Testis (tissue), 3 donors: ENCODE measurements around the gene TBC1D22A. TPM values are rescaled to one million over a fixed set of nuclear protein-coding genes. Genes with fewer than 3 reads are reported as not detected.

Experiments
- DNase-seq: peaks from one replicate; pipeline ENCODE4 v3.0.0-alpha.2; 2019
- H3K27ac ChIP-seq, 2 donors: fragments of 200-600 bp; sonication (generic); one replicate each; pipeline ENCODE4 v1.5.1; 2019
- H3K27me3 ChIP-seq: fragments of 200-600 bp; sonication (generic); one replicate; pipeline ENCODE4 v1.5.1; 2019
- H3K36me3 ChIP-seq: fragments of 200-600 bp; sonication (generic); one replicate; pipeline ENCODE4 v1.5.1; 2017; ENCODE audit warnings: low read depth; ENCODE audit errors: missing control alignments
- H3K4me1 ChIP-seq: fragments of 200-600 bp; sonication (generic); one replicate; pipeline ENCODE4 v1.5.1; 2019
- H3K4me3 ChIP-seq, 2 donors: fragments of 200-600 bp; sonication (generic); one replicate each; pipeline ENCODE4 v1.5.1; 2017 to 2019
- H3K9me3 ChIP-seq: fragments of 200-600 bp; sonication (generic); one replicate; pipeline ENCODE4 v1.5.1; 2017
- CTCF ChIP-seq, 3 experiments: fragments of 450-650 bp in 2 of 3; fragments of 200-600 bp in 1 of 3; sonication (generic) in 1 of 3; IDR thresholded peaks; one replicate each; pipeline ENCODE4 v1.5.1; 2016 to 2019; ENCODE audit warnings: antibody characterized with exemption in 3 of 3, mild to moderate bottlenecking in 2 of 3, moderate library complexity in 1 of 3
- POLR2A ChIP-seq: fragments of 450-650 bp; IDR thresholded peaks from one replicate; pipeline ENCODE4 v1.6.1; 2017; ENCODE audit warnings: antibody characterized with exemption, mild to moderate bottlenecking, moderate library complexity
- WGBS, 2 donors: methylation state at CpG; one replicate each; pipeline ENCODE4 v1.1.5; 2018; 5-methylcytosine and 5-hydroxymethylcytosine counted together
- intact Hi-C: fragments of 100-400 bp; cut with DNase I; formaldehyde crosslinking; loops from one replicate; pipeline ENCODE4 v1.15.1; 2023; ENCODE audit warnings: low total_unique reads
- polyA plus RNA-seq: library from polyadenylated mRNA; stranded (reverse); fragments of 350-450 nt; fragmentation: Illumina TruSeq; extraction: RNeasy Lipid Tissue Mini Kit (QIAGEN cat#74804); gene quantifications from one replicate; pipeline ENCODE4 v1.2.3, GENCODE V29; 2014; ENCODE audit warnings: low read depth, low replicate concordance; ENCODE audit not compliant: insufficient read depth
- total RNA-seq, 2 donors: library from RNA; depleted of rRNA; stranded (reverse); fragments of >200 nt; gene quantifications; one replicate each; pipeline ENCODE4 v1.2.3, GENCODE V29; 2016

TBC1D22A gene
- total and polyA plus RNA-seq, 3 donors from 2014 or later: 16.6 to 32.8 (median 28.5) TPM

- Histone ChIP-seq H3K4me3 (no peak overlapping the region), H3K4me1 (no peaks in the 10 kb centered on the region), H3K27me3 (no peaks in the 10 kb centered on the region), H3K27ac (no peak overlapping the region), H3K36me3 (no peaks in the 10 kb centered on the region), H3K9me3 (no peaks in the 10 kb centered on the region)
- TF ChIP-seq CTCF (IDR thresholded peaks at IDR 0.05) (no peak), POLR2A (no peak)
- WGBS, 2 donors: 96 to 97% methylated on average over 3 of the region's 3 CpGs
- DNase-seq: no peak
- intact Hi-C loops: no loop called here
These were observed 102.6 kb downstream of the TBC1D22A start for GRCh38 chr22:46865052-46865434.

- intact Hi-C loops: no loop called here
These were observed 103.2 kb downstream of the TBC1D22A start for GRCh38 chr22:46865642-46866041.

DNA sequence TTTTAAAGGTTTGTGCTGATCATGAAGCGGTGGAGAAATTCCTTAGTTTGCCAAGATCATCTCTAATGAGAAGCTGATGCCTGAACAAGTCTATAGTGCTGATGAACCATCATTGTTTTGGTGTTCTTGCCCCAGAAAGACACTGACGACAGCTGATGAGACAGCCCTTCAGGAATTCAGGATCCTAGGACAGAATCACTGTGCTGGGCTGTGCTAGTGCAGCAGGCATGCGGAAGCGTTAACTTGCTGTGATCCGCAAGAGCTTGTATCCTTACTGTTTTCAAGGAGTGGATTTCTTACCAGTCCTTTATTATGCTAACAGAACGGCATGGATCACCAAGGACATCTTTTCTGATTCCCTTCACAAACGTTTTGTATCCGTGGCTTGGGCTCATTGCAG lies 104.1 kb downstream of the TBC1D22A start:
- Histone ChIP-seq H3K9me3 (no peaks in the 10 kb centered on the region), H3K27me3 (no peaks in the 10 kb centered on the region), H3K27ac (no peak overlapping the region), H3K36me3 (no peaks in the 10 kb centered on the region), H3K4me3 (no peak overlapping the region), H3K4me1 (no peaks in the 10 kb centered on the region)
- TF ChIP-seq POLR2A (no peak), CTCF (IDR thresholded peaks at IDR 0.05) (no peak)
- 85 to 93% methylated on average over 8 of the region's 8 CpGs for WGBS, 2 donors
- intact Hi-C loops: no loop called here
- no peak for DNase-seq

More at GRCh38 chr22:46865642-46866041, 103.2 kb downstream of the TBC1D22A start:
- no peak overlapping the region for H3K27ac ChIP-seq
- no peaks in the 10 kb centered on the region for H3K9me3 ChIP-seq
- 94 to 97% methylated on average over 7 of the region's 7 CpGs for WGBS, 2 donors
- no peak overlapping the region for H3K4me3 ChIP-seq
- no peaks in the 10 kb centered on the region for H3K4me1 ChIP-seq
- TF ChIP-seq POLR2A: no peak
- TF ChIP-seq CTCF (IDR thresholded peaks at IDR 0.05): no peak
- H3K27me3 ChIP-seq: no peaks in the 10 kb centered on the region
- DNase-seq: no peak
- no peaks in the 10 kb centered on the region for H3K36me3 ChIP-seq

DNA sequence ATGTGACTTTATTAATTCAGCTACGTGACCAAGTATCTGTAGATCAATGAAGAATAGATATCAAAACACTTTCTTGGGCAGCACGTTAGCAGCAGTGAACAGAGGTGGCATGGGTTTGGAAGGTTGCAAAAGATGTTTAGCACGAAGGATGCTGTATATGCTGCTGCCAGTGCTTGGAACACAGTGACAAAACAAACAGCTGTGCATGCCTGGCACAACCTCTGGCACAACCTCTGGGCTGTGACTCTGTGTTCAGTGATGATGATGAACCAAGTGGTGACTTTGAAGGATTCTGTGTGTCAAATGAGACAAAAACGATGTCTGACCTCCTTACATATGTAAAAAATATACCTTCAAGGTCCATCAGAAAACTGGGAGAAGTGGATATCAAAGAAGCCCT lies 104.7 kb downstream of the TBC1D22A start:
- Histone ChIP-seq H3K9me3 (no peaks in the 10 kb centered on the region), H3K27ac (no peak overlapping the region), H3K4me1 (no peaks in the 10 kb centered on the region), H3K36me3 (no peaks in the 10 kb centered on the region), H3K4me3 (no peak overlapping the region), H3K27me3 (no peaks in the 10 kb centered on the region)
- intact Hi-C loops: no loop called here
- DNase-seq: no peak
- 94 to 95% methylated on average over 4 of the region's 4 CpGs for WGBS, 2 donors
- TF ChIP-seq POLR2A (no peak), CTCF (IDR thresholded peaks at IDR 0.05) (no peak)

GRCh38 chr22:46869329-46869728 lies 106.9 kb downstream of the TBC1D22A start:
- intact Hi-C loops: no loop called here
- Histone ChIP-seq H3K36me3 (no peaks in the 10 kb centered on the region), H3K4me3 (no peak overlapping the region), H3K4me1 (no peaks in the 10 kb centered on the region), H3K9me3 (no peaks in the 10 kb centered on the region), H3K27me3 (no peaks in the 10 kb centered on the region), H3K27ac (no peak overlapping the region)
- TF ChIP-seq CTCF (IDR thresholded peaks at IDR 0.05): no peak
- DNase-seq: no peak
- 82 to 95% methylated on average over 5 of the region's 5 CpGs for WGBS, 2 donors
